OCI-LY1 (cell line): Measurements from ENCODE around the gene GPC2.
A peak's percentile ranks its signal among the peaks of the same experiment; 100 is the strongest.

ENCODE experiments used
- H2AFZ ChIP-seq: fragments of 200-600 bp; sonication (generic), shearing (Covaris generic); 2 replicates; pipeline ENCODE4 v1.6.0; 2014; ENCODE audit warnings: antibody characterized with exemption, mild to moderate bottlenecking, low read length
- H3F3A ChIP-seq: fragments of 200-600 bp; sonication (generic), shearing (Covaris generic); 2 replicates; pipeline ENCODE4 v1.6.0; 2014; ENCODE audit warnings: mild to moderate bottlenecking, antibody characterized with exemption, low read length, moderate library complexity; ENCODE audit not compliant: insufficient read depth
- H3K27ac ChIP-seq: fragments of 200-600 bp; sonication (generic); 2 replicates; pipeline ENCODE4 v1.5.1; 2014; ENCODE audit warnings: low read length, mixed run types, mild to moderate bottlenecking, low read depth; ENCODE audit not compliant: poor library complexity, severe bottlenecking
- H3K27me3 ChIP-seq: fragments of 200-600 bp; sonication (generic); 2 replicates; pipeline ENCODE4 v1.6.0; 2014; ENCODE audit warnings: antibody characterized with exemption, mild to moderate bottlenecking, low read length, moderate library complexity; ENCODE audit not compliant: insufficient read depth
- H3K36me3 ChIP-seq: fragments of 200-600 bp; sonication (generic); 2 replicates; pipeline ENCODE4 v1.6.1; 2014; ENCODE audit warnings: mild to moderate bottlenecking, antibody characterized with exemption, low read length, moderate library complexity, mixed read lengths; ENCODE audit not compliant: insufficient read depth
- H3K4me1 ChIP-seq: fragments of 200-600 bp; sonication (generic); 2 replicates; pipeline ENCODE4 v1.5.1; 2014; ENCODE audit warnings: mild to moderate bottlenecking, low read length, moderate library complexity; ENCODE audit not compliant: insufficient read depth, severe bottlenecking
- H3K4me2 ChIP-seq: fragments of 200-600 bp; sonication (generic), shearing (Covaris generic); 2 replicates; pipeline ENCODE4 v1.6.1; 2014; ENCODE audit warnings: low read length
- H3K4me3 ChIP-seq: fragments of 200-600 bp; sonication (generic); 2 replicates; pipeline ENCODE4 v1.5.1; 2014; ENCODE audit warnings: low read length, low read depth, mild to moderate bottlenecking, mixed read lengths; ENCODE audit not compliant: poor library complexity, severe bottlenecking
- H3K79me2 ChIP-seq: fragments of 200-600 bp; shearing (Covaris generic); 2 replicates; pipeline ENCODE4 v1.6.1; 2016; ENCODE audit warnings: mixed run types, low read length, mixed read lengths; ENCODE audit not compliant: insufficient read depth
- H3K9ac ChIP-seq: fragments of 200-600 bp; sonication (generic), shearing (Covaris generic); 2 replicates; pipeline ENCODE4 v1.6.1; 2014; ENCODE audit warnings: mild to moderate bottlenecking, low read length, mixed read lengths
- H3K9me2 ChIP-seq: fragments of 200-600 bp; sonication (generic), shearing (Covaris generic); 2 replicates; pipeline ENCODE4 v1.6.1; 2014; ENCODE audit warnings: low read depth, mild to moderate bottlenecking, low read length, mixed read lengths
- H3K9me3 ChIP-seq: fragments of 200-600 bp; shearing (Covaris generic); 2 replicates; pipeline ENCODE4 v1.6.1; 2014; ENCODE audit warnings: low read length, mixed read lengths
- H4K20me1 ChIP-seq: fragments of 200-600 bp; sonication (generic), shearing (Covaris generic); 2 replicates; pipeline ENCODE4 v1.6.0; 2016; ENCODE audit warnings: mild to moderate bottlenecking, low read length; ENCODE audit not compliant: insufficient read depth
- CTCF ChIP-seq: fragments of 200-600 bp; sonication (generic), shearing (Covaris generic); IDR thresholded peaks from 2 replicates; pipeline ENCODE4 v1.5.1; 2017; ENCODE audit warnings: mild to moderate bottlenecking, antibody characterized with exemption, low read length, moderate library complexity, mixed read lengths
- EZH2 ChIP-seq: fragments of 200-600 bp; sonication (generic), shearing (Covaris generic); IDR thresholded peaks from 2 replicates; pipeline ENCODE4 v1.8.0; 2017; ENCODE audit warnings: borderline replicate concordance, mixed run types, mild to moderate bottlenecking, antibody characterized with exemption, low read length, moderate library complexity, mixed read lengths

GPC2 gene

GRCh38 chr7:100137851-100138760, 39.1 kb downstream of the GPC2 start:
- H3K4me2 ChIP-seq, result peak overlapping the region; percentile 46
- H3K9me2 ChIP-seq, result no peaks in the 10 kb centered on the region
- peak overlapping the region; percentile 7 for H3K4me3 ChIP-seq
- H4K20me1 ChIP-seq, result no peaks in the 10 kb centered on the region
- H3K9ac ChIP-seq, result no peak overlapping the region; the same call in 1 of the 2 replicates
- no peaks in the 10 kb centered on the region for H3K36me3 ChIP-seq
- no peaks in the 10 kb centered on the region for H3K79me2 ChIP-seq
- H3K9me3 ChIP-seq, result no peaks in the 10 kb centered on the region
- peaks cover 16% of the 10 kb centered on the region for H3K4me1 ChIP-seq
- no peak overlapping the region for H2AFZ ChIP-seq
- H3F3A ChIP-seq, result no peaks in the 10 kb centered on the region
- no peaks in the 10 kb centered on the region for H3K27me3 ChIP-seq
- TF ChIP-seq EZH2 (no peak), CTCF (no peak)
- H3K27ac ChIP-seq, result peak overlapping the region; percentile 8

GRCh38 chr7:100132697-100133151, 44.5 kb downstream of the GPC2 start:
- Histone ChIP-seq H2AFZ (no peak overlapping the region), H3K4me2 (no peak overlapping the region)

GRCh38 chr7:100132126-100132525, 45.1 kb downstream of the GPC2 start:
- Histone ChIP-seq H3K27me3 (no peaks in the 10 kb centered on the region), H3K9me3 (no peaks in the 10 kb centered on the region), H3K4me3 (no peak overlapping the region), H3K9ac (no peak overlapping the region), H3K79me2 (no peaks in the 10 kb centered on the region), H3K27ac (no peak overlapping the region), H4K20me1 (no peaks in the 10 kb centered on the region), H3K36me3 (no peaks in the 10 kb centered on the region), H2AFZ (no peak overlapping the region), H3K9me2 (no peaks in the 10 kb centered on the region), H3K4me1 (peaks cover 16% of the 10 kb centered on the region), H3F3A (no peaks in the 10 kb centered on the region), H3K4me2 (no peak overlapping the region)
- no peak for TF ChIP-seq CTCF
- TF ChIP-seq EZH2, result no peak

More at GRCh38 chr7:100132697-100133151, 44.5 kb downstream of the GPC2 start:
- H3K4me1 ChIP-seq, result peaks cover 16% of the 10 kb centered on the region
- no peaks in the 10 kb centered on the region for H3K27me3 ChIP-seq
- TF ChIP-seq CTCF (peak; percentile 99), EZH2 (no peak)
- H3K36me3 ChIP-seq, result no peaks in the 10 kb centered on the region
- no peak overlapping the region for H3K27ac ChIP-seq
- H3K9me2 ChIP-seq, result no peaks in the 10 kb centered on the region
- H3K4me3 ChIP-seq, result no peak overlapping the region
- no peaks in the 10 kb centered on the region for H3K79me2 ChIP-seq
- no peaks in the 10 kb centered on the region for H4K20me1 ChIP-seq
- no peak overlapping the region for H3K9ac ChIP-seq
- no peaks in the 10 kb centered on the region for H3K9me3 ChIP-seq
- H3F3A ChIP-seq, result no peaks in the 10 kb centered on the region
